OCI-LY3 (cell line): Measurements from ENCODE around the gene ZNF580.

Experiments
- H2AFZ ChIP-seq: fragments of 200-600, 300-600 bp; shearing (Covaris generic); 2 replicates; pipeline ENCODE4 v1.6.0; 2014; ENCODE audit warnings: antibody characterized with exemption, low read depth, low read length
- H3K27ac ChIP-seq: fragments of 200-600, 300-600 bp; sonication (generic); 2 replicates; pipeline ENCODE4 v1.5.1; 2014; ENCODE audit warnings: mild to moderate bottlenecking, low read length, moderate library complexity, mixed read lengths
- H3K27me3 ChIP-seq: fragments of 200-600, 300-600 bp; sonication (generic); 2 replicates; pipeline ENCODE4 v1.6.1; 2014; ENCODE audit warnings: low read depth, low read length, mixed read lengths
- H3K36me3 ChIP-seq: fragments of 200-600, 300-600 bp; sonication (generic); replicated peaks from 2 replicates; pipeline ENCODE3; 2014; ENCODE audit warnings: low read depth, low read length, mixed read lengths
- H3K4me1 ChIP-seq: fragments of 300-600, 200-600 bp; sonication (generic); 2 replicates; pipeline ENCODE4 v1.6.1; 2014; ENCODE audit warnings: low read length, mixed read lengths
- H3K4me2 ChIP-seq: fragments of 200-600, 300-600 bp; sonication (generic); 2 replicates; pipeline ENCODE4 v1.6.1; 2014; ENCODE audit warnings: low read length, mixed read lengths
- H3K4me3 ChIP-seq: fragments of 300-600, 200-600 bp; sonication (generic); 2 replicates; pipeline ENCODE4 v1.5.1; 2014; ENCODE audit warnings: antibody characterized with exemption, mild to moderate bottlenecking, low read length, moderate library complexity
- H3K79me2 ChIP-seq: fragments of 300-600, 200-600 bp; shearing (Covaris generic); 2 replicates; pipeline ENCODE4 v1.6.1; 2014; ENCODE audit warnings: mild to moderate bottlenecking, low read length, mixed read lengths
- H3K9ac ChIP-seq: fragments of 300-600, 200-600 bp; shearing (Covaris generic); 2 replicates; pipeline ENCODE4 v1.6.0; 2014; ENCODE audit warnings: mild to moderate bottlenecking, low read length, moderate library complexity
- H3K9me3 ChIP-seq: fragments of 200-600, 300-600 bp; shearing (Covaris generic); 2 replicates; pipeline ENCODE4 v1.6.1; 2014; ENCODE audit warnings: low read length, mixed read lengths; ENCODE audit not compliant: insufficient read depth
- H4K20me1 ChIP-seq: fragments of 200-600, 300-600 bp; sonication (generic); 2 replicates; pipeline ENCODE4 v1.6.1; 2016; ENCODE audit warnings: low read length, mixed read lengths; ENCODE audit not compliant: insufficient read depth
- CTCF ChIP-seq: fragments of 200-600, 300-600 bp; sonication (generic); IDR thresholded peaks from 2 replicates; pipeline ENCODE4 v1.5.1; 2014; ENCODE audit warnings: antibody characterized with exemption, low read length, low read depth
- EZH2phosphoT487 ChIP-seq: fragments of 200-600 bp; shearing (Covaris generic); IDR thresholded peaks from 2 replicates; pipeline ENCODE4 v1.6.1; 2018; ENCODE audit warnings: antibody characterized with exemption, mixed run types, low read depth

ZNF580 gene

GRCh38 chr19:55648585-55649267 is 7.9 kb downstream of the ZNF580 start:
- TF ChIP-seq CTCF (no peak), EZH2phosphoT487 (no peak)
- peak overlapping the region; percentile 83 for H3K4me3 ChIP-seq
- H3K4me2 ChIP-seq, result peak overlapping the region; percentile 91
- peak overlapping the region; percentile 63 for H3K27ac ChIP-seq
- peaks cover 42% of the 10 kb centered on the region for H3K79me2 ChIP-seq
- peak overlapping the region; percentile 91 for H3K9ac ChIP-seq
- H2AFZ ChIP-seq, result peak overlapping the region; percentile 52; the same call in 1 of the 2 replicates
- H3K36me3 ChIP-seq, result peaks cover 10% of the 10 kb centered on the region
- H3K9me3 ChIP-seq, result no peaks in the 10 kb centered on the region
- H4K20me1 ChIP-seq, result no peaks in the 10 kb centered on the region
- peaks cover 32% of the 10 kb centered on the region for H3K4me1 ChIP-seq
- no peaks in the 10 kb centered on the region for H3K27me3 ChIP-seq

- Histone ChIP-seq H3K4me1 (peaks cover 30% of the 10 kb centered on the region), H3K36me3 (peaks cover 10% of the 10 kb centered on the region), H3K4me2 (peak overlapping the region; percentile 91), H3K27me3 (no peaks in the 10 kb centered on the region), H2AFZ (no peak overlapping the region), H3K27ac (no peak overlapping the region), H4K20me1 (no peaks in the 10 kb centered on the region), H3K9ac (no peak overlapping the region; the same call in 1 of the 2 replicates), H3K4me3 (peak overlapping the region; percentile 83; the same call in 1 of the 2 replicates), H3K9me3 (no peaks in the 10 kb centered on the region), H3K79me2 (peaks cover 34% of the 10 kb centered on the region)
- TF ChIP-seq EZH2phosphoT487, result no peak
- no peak for TF ChIP-seq CTCF
These were observed 8.7 kb downstream of the ZNF580 start for GRCh38 chr19:55649268-55650125.

- peaks cover 27% of the 10 kb centered on the region for H3K79me2 ChIP-seq
- no peaks in the 10 kb centered on the region for H3K9me3 ChIP-seq
- TF ChIP-seq EZH2phosphoT487 (no peak), CTCF (no peak)
- no peak overlapping the region for H3K4me3 ChIP-seq
- H4K20me1 ChIP-seq, result no peaks in the 10 kb centered on the region
- H3K27ac ChIP-seq, result no peak overlapping the region
- H3K27me3 ChIP-seq, result no peaks in the 10 kb centered on the region
- peaks cover 5% of the 10 kb centered on the region for H3K36me3 ChIP-seq
- no peak overlapping the region for H3K4me2 ChIP-seq
- no peak overlapping the region for H2AFZ ChIP-seq
- peaks cover 24% of the 10 kb centered on the region for H3K4me1 ChIP-seq
- no peak overlapping the region for H3K9ac ChIP-seq
These were observed 9.3 kb downstream of the ZNF580 start for GRCh38 chr19:55650126-55650557.

GRCh38 chr19:55650602-55651230 is 9.9 kb downstream of the ZNF580 start:
- Histone ChIP-seq H4K20me1 (no peaks in the 10 kb centered on the region), H3K4me2 (no peak overlapping the region), H3K36me3 (peaks cover 2% of the 10 kb centered on the region), H3K27ac (no peak overlapping the region), H3K27me3 (no peaks in the 10 kb centered on the region), H3K4me1 (peaks cover 20% of the 10 kb centered on the region), H3K9ac (no peak overlapping the region), H3K9me3 (no peaks in the 10 kb centered on the region), H3K4me3 (no peak overlapping the region), H2AFZ (no peak overlapping the region), H3K79me2 (peaks cover 27% of the 10 kb centered on the region)
- TF ChIP-seq CTCF (no peak), EZH2phosphoT487 (no peak)
